Raji (cell line): ENCODE measurements around the gene ZNF750.

ENCODE experiments used
- POLR2A ChIP-seq: IDR thresholded peaks from 2 replicates; pipeline ENCODE4 v1.6.1; 2011; ENCODE audit warnings: low read depth, low read length, control low read depth; ENCODE audit not compliant: insufficient read depth

ZNF750 gene

GRCh38 chr17:82835766-82836512 is 3.9 kb downstream of the ZNF750 start:
- no peak for TF ChIP-seq POLR2A

- TF ChIP-seq POLR2A = no peak
Observed at GRCh38 chr17:82835122-82835521, 4.7 kb downstream of the ZNF750 start.

- no peak for TF ChIP-seq POLR2A
Observed at GRCh38 chr17:82832881-82833475, 6.8 kb downstream of the ZNF750 start.

DNA sequence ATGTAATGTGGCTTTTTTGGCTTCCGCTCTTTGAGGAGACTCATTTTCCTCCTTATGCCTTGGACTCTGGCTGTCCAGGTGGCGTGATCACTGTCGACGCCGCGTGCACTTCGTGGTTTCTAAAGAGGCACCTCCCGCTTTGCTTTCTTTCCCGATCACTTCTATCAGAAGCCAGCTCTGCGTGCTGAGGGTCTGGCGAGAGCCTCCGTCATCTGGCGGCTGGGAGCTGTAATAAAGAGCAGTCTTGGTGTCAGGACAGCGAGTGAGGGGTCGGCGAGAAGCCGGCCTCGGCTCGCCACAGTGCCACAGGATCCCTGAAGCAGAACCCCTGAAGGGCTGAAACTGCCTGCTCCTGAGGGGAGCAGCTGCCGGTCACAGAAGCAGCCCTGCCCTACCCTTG is 7.4 kb downstream of the ZNF750 start:
- TF ChIP-seq POLR2A = no peak

GRCh38 chr17:82831818-82832200 is 8.0 kb downstream of the ZNF750 start:
- no peak for TF ChIP-seq POLR2A

DNA sequence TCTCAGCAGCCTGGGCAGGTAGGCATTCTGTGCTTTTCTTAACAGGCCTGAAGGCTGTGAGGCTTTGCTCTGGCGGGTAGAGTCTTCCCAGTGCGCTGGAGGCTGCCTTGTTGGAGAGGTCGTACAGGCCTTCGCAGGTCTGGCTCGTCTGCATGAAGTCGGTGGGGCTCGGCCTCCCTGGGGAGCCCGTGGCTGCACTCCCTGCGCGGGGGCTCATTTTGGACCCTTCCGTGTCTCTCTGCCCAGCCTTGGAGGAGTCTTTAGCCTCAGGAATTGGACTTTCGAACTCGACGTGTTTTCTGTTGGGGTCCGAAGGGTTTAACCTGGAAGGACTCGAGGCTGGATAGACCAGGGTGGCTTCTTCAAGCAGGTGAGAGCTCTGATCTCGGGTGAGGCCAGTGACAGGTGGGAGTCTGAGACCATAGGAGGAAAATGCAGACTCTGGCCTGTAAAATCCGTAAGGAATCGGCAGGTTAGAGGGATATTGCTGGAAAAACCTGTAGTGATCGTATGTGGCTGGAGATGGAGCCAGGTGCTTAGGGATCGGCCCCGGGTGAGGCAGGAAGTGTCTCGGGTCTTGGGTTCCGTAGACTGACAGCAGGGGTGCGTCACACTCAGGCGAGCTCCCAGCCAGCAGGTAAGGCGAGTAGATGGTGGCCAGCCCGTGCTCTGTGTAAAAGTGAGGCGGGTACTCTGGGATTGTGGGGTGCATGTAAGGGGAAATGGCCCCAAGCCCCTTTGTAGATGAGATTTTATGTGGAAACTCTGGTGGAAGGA is 8.6 kb downstream of the ZNF750 start:
- no peak for TF ChIP-seq POLR2A

DNA sequence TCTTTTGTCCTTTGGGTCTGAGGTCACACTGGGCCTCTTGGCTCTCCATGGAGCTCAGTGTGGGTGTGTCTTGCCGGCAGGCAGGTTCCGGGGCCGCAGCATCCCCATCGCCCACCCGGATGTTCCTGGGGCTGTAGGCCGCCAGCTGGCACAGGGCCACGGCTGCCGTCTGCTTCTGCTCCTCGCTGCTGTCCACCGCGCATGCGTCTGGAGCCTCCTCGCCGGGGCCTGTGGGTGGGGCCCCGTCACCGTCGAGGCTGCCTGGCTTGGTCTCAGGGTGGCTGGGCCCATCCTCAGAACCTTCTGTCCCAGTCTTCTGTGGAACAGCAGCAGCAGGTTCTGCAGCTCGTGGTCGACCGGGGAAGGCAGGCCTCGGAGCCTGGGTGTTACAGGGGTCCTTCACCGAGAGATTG is 9.6 kb downstream of the ZNF750 start:
- no peak for TF ChIP-seq POLR2A

DNA sequence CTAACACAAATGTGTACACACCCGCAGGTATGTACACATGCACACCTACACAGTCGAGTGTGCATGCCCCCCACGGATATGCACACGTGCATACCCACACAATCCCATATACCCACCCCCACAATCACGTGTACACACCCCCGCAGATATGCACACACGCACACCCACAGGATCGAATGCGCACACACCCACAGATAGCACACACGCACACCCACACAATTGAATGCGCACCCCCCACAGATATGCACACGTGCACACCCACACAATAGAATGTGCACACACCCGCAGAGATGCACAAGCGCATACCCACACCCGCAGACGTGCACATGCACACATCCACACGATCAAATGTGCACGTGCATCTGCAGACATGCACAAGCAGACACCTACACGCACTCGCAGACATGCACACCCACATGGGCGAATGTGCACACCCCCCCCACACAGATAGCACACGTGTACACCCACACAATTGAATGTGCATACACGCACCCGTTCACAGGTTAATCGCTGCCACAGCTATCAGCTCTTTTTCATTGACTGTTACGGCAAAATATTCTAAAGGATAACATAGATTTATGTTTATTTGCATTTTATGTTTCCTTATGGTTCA is 10.8 kb downstream of the ZNF750 start:
- no peak for TF ChIP-seq POLR2A

GRCh38 chr17:82826956-82827355 is 12.9 kb downstream of the ZNF750 start:
- no peak for TF ChIP-seq POLR2A

GRCh38 chr17:82826211-82826610 is 13.6 kb downstream of the ZNF750 start:
- no peak for TF ChIP-seq POLR2A

DNA sequence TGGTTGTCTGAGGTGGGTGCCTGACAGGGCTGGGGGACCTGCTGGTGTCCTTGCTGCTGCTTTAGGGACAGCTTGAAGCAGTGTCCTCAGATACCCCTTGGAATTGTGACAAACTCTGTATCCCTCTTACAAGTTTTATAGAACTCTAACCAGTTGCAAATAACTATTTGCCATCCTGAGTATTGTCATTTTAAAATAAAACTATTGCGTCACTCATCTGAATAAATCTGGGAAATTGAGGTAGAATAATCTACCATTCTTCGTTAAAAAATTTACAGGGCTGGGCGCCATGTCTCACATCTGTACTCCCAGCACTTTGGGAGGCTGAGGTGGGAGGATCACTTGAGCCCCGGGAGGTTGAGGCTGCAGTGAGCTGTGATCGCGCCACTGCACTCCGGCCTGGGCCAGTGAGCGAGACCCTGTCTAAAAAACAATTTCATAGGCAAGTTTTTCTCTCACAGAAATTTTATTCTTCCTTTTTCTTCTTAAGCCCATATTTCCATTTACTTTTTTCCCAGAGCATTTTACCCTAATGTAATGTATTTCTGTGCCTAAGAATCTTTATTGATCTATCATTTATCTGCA is 14.2 kb downstream of the ZNF750 start:
- no peak for TF ChIP-seq POLR2A

GRCh38 chr17:82823004-82823403 is 16.8 kb downstream of the ZNF750 start:
- TF ChIP-seq POLR2A = no peak

- no peak for TF ChIP-seq POLR2A
Observed at GRCh38 chr17:82822281-82822680, 17.5 kb downstream of the ZNF750 start.

GRCh38 chr17:82821554-82821953 is 18.3 kb downstream of the ZNF750 start:
- no peak for TF ChIP-seq POLR2A
